Activated T-helper 1 cell treated with anti-CD3 and anti-CD28 coated beads, Interleukin-2, amount 50 U/mL, for 16 hours (primary cell): ENCODE results near the gene FAM72A.
"Not testable (repeated sequence)": the region's sequence is repeated elsewhere in the genome, so short reads cannot be mapped to it uniquely, and the experiment has no call there.

Experiments
- DNase-seq, 2 donors: peaks; one replicate each; pipeline ENCODE4 v3.0.0-alpha.2; 2020; ENCODE audit warnings: low read depth in 1 of 2, low spot score in 1 of 2

Gene FAM72A

DNA sequence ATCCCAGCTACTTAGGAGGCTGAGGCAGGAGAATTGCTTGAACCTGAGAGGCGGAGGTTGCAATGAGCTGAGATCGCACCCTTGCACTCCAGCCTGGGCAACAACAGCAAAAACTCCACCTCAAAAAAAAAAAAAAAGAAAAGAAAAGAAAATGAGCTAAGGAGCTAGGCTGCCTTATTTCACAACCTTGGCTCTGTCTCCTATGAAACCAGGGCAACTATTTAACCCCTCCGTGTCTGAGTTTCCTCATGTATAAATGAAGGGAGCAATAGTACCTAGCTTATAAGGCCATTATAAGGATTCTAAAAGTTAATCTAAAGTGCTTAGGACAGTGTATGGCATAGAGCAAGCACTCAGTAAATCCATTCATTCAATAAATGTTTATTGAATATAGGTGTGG is 32.8 kb downstream of the FAM72A start:
- DNase-seq: not testable (repeated sequence)

DNA sequence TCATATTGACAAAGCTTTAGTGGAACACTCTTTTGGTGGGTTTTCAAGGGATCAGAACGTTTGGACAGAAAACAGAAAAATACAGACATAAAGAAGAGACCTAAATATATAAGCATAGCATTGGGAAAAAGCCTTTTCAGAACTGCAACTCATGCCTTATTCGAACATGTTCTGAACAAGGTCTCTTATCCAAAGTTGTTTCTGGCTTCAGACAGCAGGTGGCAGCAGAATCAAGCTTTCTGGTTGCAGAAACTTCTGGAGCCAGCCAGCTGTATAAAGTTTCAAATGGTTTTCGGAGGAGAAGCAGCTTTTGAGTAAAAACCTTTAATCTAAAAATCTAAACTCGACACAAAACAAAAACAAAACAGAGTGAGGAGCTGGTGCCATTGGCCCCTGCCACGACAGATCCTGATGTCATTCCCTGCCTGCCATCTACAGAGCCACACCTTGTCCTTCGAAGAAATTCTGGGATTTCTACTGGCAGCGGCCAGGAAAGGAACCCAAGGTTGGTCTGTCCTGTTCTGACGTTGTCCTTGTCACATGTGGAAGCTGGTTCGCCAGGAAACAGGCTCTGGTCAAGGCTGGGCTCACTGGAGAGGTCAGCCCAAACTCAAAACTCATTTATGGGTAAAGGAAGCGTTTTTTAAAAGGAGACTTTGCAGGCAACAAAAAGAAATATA is 35.1 kb downstream of the FAM72A start:
- not testable (repeated sequence) for DNase-seq

DNA sequence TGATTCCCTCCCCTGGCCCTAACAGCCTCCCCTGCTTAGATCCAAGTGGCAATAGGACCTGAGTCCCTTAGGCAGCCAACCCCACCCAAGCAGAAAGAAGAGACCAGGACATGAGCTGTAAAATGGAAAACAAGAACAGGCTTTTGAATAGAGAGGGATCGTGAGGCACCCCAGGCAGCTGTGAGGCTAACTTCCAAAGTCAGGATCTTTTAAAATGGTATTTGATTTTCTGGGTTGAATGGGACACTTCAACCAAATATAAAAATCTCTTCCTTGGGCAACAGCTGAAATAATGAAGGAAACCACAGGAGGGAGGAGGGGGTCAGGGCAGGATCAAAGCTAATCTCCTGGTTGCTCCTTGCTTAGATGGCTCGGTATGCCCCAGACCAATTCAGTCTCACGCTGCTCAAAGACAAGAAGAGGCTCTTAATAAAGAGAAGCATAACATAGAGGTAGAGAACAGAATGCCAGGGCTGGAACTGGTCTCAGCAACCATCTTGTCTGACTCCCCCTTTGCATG is 56.8 kb downstream of the FAM72A start:
- DNase-seq: no peak

DNA sequence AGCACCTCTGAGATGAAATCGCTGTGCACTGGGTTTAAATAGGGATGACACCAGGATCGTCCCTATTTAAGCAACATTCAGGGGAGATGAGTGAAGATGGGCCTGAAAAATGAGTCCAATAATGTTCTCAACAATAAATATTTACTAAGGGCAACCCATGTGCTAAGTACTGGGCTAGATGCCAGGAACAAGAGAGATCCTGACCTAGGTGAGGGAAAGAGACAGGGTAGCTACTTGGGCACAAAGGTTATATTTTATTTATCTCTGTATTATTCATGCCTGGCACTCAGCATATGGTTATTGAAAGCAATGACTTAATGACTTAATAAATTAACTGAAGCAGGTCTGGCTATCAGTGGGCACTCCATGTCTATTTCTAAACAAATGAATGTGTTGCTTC is 58.0 kb downstream of the FAM72A start:
- no peak for DNase-seq

DNA sequence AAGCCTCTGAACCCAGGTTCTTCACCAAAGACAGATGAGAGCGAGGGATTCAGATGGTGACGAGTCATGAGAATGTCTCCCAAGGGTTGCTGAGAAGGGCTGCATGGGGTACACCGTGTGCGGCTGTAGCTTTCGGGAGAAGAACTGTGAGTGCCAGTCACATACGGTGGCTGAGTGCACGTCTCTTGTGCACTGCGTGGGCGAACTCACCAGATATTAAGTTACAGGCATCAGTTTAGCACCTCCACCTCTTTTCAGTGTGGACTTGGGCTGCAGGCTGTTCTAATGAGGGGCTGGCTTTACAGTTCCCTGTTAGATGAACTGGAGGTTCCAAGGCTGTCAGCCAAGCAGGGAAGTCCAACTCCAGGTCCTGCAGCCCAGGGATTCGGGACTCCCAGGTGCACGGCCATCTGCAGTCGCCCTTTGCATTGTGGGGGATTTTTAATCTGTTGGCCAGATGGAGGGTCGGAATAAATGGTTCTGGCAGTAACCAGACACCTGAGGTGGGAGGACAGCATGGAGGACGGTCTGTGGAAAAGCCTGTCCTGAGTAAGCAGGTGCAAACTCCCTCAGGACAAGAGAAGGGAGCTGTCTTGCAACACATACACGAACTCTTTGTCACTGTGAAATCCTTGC is 59.0 kb downstream of the FAM72A start:
- no peak for DNase-seq

DNA sequence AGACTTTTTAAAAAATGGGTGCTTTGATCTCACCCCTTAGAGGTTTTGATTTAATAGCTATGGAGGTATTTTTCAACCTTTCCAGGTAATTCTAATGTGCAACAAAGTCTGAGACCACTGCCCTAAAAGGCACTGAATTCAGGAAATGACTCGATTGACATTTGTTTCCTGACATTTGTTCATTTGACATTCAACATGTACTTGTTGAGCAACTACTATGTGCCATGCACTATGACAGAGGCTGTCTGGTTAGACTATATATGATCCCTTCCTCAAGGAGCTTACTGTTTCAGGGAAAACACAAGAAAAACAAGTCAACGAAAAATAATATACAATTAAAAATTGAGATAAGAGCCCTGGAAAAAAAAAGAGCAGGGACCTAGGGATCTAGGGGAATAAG is 59.9 kb downstream of the FAM72A start:
- DNase-seq: no peak

DNA sequence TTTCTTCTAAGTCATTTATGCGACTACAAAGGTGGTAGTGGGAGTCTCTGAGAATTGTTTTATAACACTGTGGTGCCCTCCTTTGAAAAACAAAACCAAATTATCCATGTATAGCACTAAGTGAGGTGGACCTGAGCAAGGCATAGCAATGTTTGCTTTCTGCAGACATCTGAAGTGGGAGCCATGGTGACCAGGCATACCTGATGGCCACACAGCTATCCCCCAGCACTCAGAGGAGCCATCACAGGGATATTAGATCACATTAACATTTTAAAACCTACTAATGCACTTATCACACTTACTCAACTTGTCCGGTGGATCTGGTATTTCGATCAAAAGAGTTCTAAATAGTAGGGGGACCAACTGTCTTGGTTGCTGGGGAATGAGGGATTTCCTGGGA is 60.6 kb downstream of the FAM72A start:
- no peak for DNase-seq

DNA sequence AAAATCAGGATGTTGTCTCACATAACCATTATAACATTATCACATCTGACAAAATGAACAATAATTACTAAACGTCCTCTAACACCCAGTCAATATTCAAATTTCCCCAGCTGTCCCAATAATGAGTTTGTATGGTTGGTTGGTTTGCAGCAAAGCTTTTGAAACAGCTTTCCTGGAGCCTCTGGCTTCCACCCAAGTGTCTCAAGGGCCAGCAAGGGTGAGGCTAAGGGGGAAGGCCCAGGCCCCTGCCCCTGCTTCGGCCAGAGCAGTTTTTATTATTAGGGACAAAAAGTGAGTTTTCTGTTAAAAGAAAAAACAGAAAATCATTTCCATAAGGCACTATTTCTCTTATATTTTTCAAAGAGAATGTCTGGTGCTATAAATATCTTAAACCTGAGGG is 66.4 kb downstream of the FAM72A start:
- no peak for DNase-seq
